Neural crest cell (in vitro differentiated cells): Measurements from ENCODE around the gene LOXL1. TPM values are rescaled to one million over a fixed set of nuclear protein-coding genes. Genes with fewer than 3 reads are reported as not detected.

Experiments used
- DNase-seq: peaks from one replicate; pipeline ENCODE4 v3.0.0; 2021; ENCODE audit warnings: low read depth, mixed read lengths, low spot score
- H3K27ac Mint-ChIP-seq: one replicate; pipeline ENCODE4 v1.8.0; 2021; ENCODE audit warnings: mild to moderate bottlenecking, mixed read lengths; ENCODE audit not compliant: unreplicated experiment
- H3K27me3 Mint-ChIP-seq: 2 replicates; pipeline ENCODE4 v1.8.0; 2021; ENCODE audit warnings: low read depth, mild to moderate bottlenecking, mixed read lengths
- H3K36me3 Mint-ChIP-seq: 2 replicates; pipeline ENCODE4 v1.8.0; 2021; ENCODE audit warnings: low read depth, mild to moderate bottlenecking, mixed read lengths
- H3K4me1 Mint-ChIP-seq: 2 replicates; pipeline ENCODE4 v1.8.0; 2021; ENCODE audit warnings: mixed read lengths
- H3K4me3 Mint-ChIP-seq: one replicate; pipeline ENCODE4 v1.8.0; 2021; ENCODE audit warnings: mild to moderate bottlenecking, mixed read lengths
- H3K9me3 Mint-ChIP-seq: 2 replicates; pipeline ENCODE4 v1.8.0; 2021; ENCODE audit warnings: mixed read lengths
- total RNA-seq: library from RNA; stranded (reverse); gene quantifications from 2 replicates; pipeline ENCODE4 v1.2.1, GENCODE V29; 2021
- TF ChIP-seq, protein P1 (sequence below): fragments of 200-600 bp; sonication (generic); conservative IDR thresholded peaks from 2 replicates; pipeline ENCODE4 v1.5.0; 2021; ENCODE audit warnings: antibody characterized with exemption, mild to moderate bottlenecking

Gene LOXL1
- total RNA-seq, 1 donor from 2014 or later, result 17.3 TPM

DNA sequence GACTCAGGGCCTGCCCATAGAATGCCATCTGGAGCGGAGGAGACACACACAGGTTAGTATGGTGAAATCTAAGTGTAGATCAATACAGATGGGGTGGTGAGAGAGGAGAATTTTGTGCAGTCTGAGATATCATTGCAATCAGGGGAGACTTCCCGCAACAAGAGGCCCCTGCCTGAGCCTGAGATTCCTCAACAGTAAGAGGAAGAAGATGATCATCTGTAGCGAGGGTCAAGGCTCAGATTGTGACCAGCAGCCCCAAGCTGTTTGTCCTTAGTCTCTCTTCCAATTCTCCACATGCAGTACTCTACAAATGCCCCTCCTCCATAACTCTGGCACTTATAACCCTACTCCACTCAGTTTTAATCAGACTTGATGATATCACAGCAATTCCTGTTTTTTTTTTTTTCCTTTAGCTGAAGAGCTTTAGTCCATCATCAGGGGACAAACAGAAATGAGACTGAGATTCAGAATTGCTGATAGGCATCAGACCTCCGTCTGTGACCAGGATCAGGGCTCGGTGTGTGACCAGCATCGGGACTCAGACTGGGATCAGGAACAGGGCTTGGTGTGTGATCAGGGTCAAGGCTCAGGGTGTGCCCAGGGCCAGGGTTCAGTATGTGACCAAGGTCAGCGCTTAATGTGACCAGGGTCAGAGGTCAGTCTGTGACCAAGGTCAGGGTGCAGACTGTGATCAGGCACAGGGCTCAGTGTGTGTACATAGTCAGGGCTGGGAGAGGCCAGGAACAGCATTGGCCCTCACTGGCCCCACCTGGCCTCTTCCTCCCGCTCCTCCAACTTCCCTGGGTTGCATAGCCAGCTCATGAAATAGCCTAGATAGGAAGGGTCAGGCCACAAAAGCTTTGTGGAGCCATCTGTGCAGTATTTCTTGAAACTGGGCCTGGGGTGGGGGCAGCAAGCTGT, 14.1 kb downstream of the LOXL1 start:
- Mint-ChIP-seq H3K4me3 (no peak overlapping the region), H3K27me3 (no peaks in the 10 kb centered on the region), H3K27ac (peak overlapping the region; percentile 83), H3K9me3 (no peaks in the 10 kb centered on the region), H3K4me1 (peaks cover 47% of the 10 kb centered on the region), H3K36me3 (no peaks in the 10 kb centered on the region)
- TF ChIP-seq, protein P1, sequence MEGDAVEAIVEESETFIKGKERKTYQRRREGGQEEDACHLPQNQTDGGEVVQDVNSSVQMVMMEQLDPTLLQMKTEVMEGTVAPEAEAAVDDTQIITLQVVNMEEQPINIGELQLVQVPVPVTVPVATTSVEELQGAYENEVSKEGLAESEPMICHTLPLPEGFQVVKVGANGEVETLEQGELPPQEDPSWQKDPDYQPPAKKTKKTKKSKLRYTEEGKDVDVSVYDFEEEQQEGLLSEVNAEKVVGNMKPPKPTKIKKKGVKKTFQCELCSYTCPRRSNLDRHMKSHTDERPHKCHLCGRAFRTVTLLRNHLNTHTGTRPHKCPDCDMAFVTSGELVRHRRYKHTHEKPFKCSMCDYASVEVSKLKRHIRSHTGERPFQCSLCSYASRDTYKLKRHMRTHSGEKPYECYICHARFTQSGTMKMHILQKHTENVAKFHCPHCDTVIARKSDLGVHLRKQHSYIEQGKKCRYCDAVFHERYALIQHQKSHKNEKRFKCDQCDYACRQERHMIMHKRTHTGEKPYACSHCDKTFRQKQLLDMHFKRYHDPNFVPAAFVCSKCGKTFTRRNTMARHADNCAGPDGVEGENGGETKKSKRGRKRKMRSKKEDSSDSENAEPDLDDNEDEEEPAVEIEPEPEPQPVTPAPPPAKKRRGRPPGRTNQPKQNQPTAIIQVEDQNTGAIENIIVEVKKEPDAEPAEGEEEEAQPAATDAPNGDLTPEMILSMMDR, result no peak
- DNase-seq, result no peak

DNA sequence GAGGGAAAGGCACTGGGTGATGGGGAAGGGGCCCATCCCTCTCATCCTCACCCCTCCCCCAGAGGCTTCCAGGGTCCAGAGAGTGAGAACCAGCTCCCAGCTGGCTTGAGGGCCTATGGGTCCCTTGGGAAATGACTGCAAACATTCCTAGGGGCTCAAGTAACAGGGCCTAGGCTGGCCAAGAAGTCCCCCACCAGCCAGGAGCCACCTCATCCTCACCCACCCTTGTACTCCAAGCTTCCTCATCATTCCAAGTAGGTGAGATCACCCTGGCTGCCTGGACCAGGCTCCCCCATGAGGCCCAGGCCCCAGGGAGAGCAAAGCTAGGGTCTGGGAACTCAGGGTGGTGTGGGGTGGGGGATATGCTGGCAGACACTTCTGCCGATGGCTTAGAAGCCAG, 14.8 kb downstream of the LOXL1 start:
- Mint-ChIP-seq H3K9me3 (no peaks in the 10 kb centered on the region), H3K36me3 (no peaks in the 10 kb centered on the region), H3K27ac (no peak overlapping the region), H3K4me1 (peaks cover 41% of the 10 kb centered on the region), H3K27me3 (no peaks in the 10 kb centered on the region), H3K4me3 (no peak overlapping the region)
- DNase-seq, result no peak
- TF ChIP-seq, protein P1, result no peak

- H3K27ac Mint-ChIP-seq, result no peak overlapping the region
- H3K4me3 Mint-ChIP-seq, result no peak overlapping the region
- H3K27me3 Mint-ChIP-seq, result no peaks in the 10 kb centered on the region
- no peaks in the 10 kb centered on the region for H3K36me3 Mint-ChIP-seq
- TF ChIP-seq, protein P1, result no peak
- H3K4me1 Mint-ChIP-seq, result peaks cover 37% of the 10 kb centered on the region
- no peaks in the 10 kb centered on the region for H3K9me3 Mint-ChIP-seq
- DNase-seq, result no peak
These were observed 15.2 kb downstream of the LOXL1 start for GRCh38 chr15:73941449-73941848.

GRCh38 chr15:73941871-73942635, 15.8 kb downstream of the LOXL1 start:
- TF ChIP-seq, protein P1, result no peak
- Mint-ChIP-seq H3K4me3 (no peak overlapping the region), H3K9me3 (no peaks in the 10 kb centered on the region), H3K27ac (no peak overlapping the region), H3K27me3 (no peaks in the 10 kb centered on the region), H3K36me3 (no peaks in the 10 kb centered on the region), H3K4me1 (peaks cover 32% of the 10 kb centered on the region)
- DNase-seq, result no peak

DNA sequence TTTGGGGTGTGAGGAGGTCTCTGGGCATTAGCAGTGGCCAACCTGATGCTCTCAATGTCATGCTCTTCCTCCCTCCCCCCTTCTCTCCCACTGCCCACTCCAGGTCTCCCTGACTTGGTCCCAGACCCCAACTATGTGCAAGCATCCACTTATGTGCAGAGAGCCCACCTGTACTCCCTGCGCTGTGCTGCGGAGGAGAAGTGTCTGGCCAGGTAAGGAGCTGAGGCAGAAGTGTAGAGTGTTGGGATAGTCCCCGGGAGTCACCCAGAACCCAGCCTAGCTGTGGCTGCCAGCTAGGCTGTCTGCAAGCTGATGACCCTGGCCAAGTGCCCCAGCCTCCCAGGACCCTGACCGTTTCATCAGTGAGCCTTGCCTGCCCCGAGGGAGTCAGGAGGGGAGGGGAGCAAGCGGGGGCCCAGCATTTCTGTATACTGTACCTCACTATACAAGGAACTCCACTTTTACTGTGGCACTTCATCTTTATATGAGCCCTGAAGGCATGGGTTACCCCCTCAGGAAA, 16.5 kb downstream of the LOXL1 start:
- DNase-seq, result no peak
- H3K4me3 Mint-ChIP-seq, result no peak overlapping the region
- H3K27me3 Mint-ChIP-seq, result no peaks in the 10 kb centered on the region
- no peak overlapping the region for H3K27ac Mint-ChIP-seq
- H3K36me3 Mint-ChIP-seq, result no peaks in the 10 kb centered on the region
- H3K4me1 Mint-ChIP-seq, result peaks cover 32% of the 10 kb centered on the region
- no peaks in the 10 kb centered on the region for H3K9me3 Mint-ChIP-seq
- TF ChIP-seq, protein P1, result no peak
